GM21723 (cell line): ENCODE data around the gene TUBG1.
"Not testable (repeated sequence)": the region's sequence is repeated elsewhere in the genome, so short reads cannot be mapped to it uniquely, and the experiment has no call there.

Experiments
- ATAC-seq: cut with Tn5 transposase; IDR thresholded peaks from one replicate; pipeline ENCODE4 v1.9.1; 2021; ENCODE audit warnings: mild to moderate bottlenecking, moderate library complexity; ENCODE audit not compliant: unreplicated experiment

The TUBG1 gene

GRCh38 chr17:42621987-42622386 lies 12.5 kb downstream of the TUBG1 start:
- not testable (repeated sequence) for ATAC-seq

GRCh38 chr17:42623271-42623670 lies 13.8 kb downstream of the TUBG1 start:
- no peak for ATAC-seq

GRCh38 chr17:42623732-42624596 lies 14.5 kb downstream of the TUBG1 start:
- no peak for ATAC-seq

GRCh38 chr17:42627032-42627764 lies 17.7 kb downstream of the TUBG1 start:
- not testable (repeated sequence) for ATAC-seq

- no peak for ATAC-seq
Observed at GRCh38 chr17:42629411-42630009, 20.0 kb downstream of the TUBG1 start.

- no peak for ATAC-seq
Observed at GRCh38 chr17:42632949-42633444, 23.5 kb downstream of the TUBG1 start.

GRCh38 chr17:42639525-42640113 lies 30.1 kb downstream of the TUBG1 start:
- ATAC-seq: no peak

GRCh38 chr17:42640121-42640520 lies 30.6 kb downstream of the TUBG1 start:
- no peak for ATAC-seq

GRCh38 chr17:42642336-42642735 lies 32.9 kb downstream of the TUBG1 start:
- ATAC-seq: no peak

GRCh38 chr17:42647778-42648177 lies 38.3 kb downstream of the TUBG1 start:
- no peak for ATAC-seq

- ATAC-seq: no peak
Observed at GRCh38 chr17:42651392-42651791, 41.9 kb downstream of the TUBG1 start.

- no peak for ATAC-seq
Observed at GRCh38 chr17:42653179-42654124, 44.0 kb downstream of the TUBG1 start.

- ATAC-seq: no peak
Observed at GRCh38 chr17:42655528-42655927, 46.0 kb downstream of the TUBG1 start.

- ATAC-seq: no peak
Observed at GRCh38 chr17:42657824-42658588, 48.5 kb downstream of the TUBG1 start.

- ATAC-seq: peak; percentile 47
Observed at GRCh38 chr17:42659079-42659931, 49.8 kb downstream of the TUBG1 start, which contains the start of gene TUBG2. Gene TUBG2 (plus strand): TSS chr17:42659284. CDS start chr17:42659504, 220 bp downstream.

- ATAC-seq: not testable (repeated sequence)
Observed at GRCh38 chr17:42659932-42660274, 50.4 kb downstream of the TUBG1 start.

- no peak for ATAC-seq
Observed at GRCh38 chr17:42660692-42661345, 51.3 kb downstream of the TUBG1 start.
